ENCODE data around the gene CFDP1.

Gene CFDP1

DNA sequence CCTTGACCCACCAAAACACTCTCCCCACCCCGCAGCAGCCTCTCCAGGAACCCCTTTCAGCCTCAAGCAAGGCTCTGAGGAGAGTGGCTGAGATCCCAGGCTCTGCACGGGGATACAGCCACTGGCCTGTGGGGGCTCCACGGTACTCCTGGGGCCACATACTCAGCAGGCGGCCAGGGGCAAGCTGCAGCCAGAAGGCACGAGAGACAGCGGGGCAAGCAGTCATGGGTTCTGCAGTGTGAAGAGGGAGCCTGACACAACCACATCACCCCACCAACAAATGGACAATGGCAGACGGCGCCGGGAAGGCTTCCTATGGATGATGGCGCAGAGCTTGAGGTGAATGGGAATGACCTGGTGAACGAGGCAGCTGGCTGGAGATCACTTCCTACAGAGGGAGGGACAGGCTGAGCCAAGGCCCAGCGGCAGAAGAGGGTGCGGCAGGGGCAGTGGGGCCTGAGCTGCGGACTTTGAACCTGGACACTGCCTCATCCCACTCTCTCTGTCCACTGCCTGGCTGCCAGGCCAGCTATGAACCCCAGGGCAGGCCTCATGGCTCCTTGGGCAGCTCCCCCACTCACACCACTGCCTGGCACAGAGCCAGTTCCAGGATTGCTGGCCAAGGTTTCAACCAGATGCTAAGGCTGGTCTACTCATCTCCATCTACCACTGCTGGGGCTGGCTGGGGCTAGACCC lies 171.1 kb downstream of the CFDP1 start:
- no peak overlapping the region for H3K4me3 ChIP-seq (replicated peaks; ENCODE audit: insufficient read depth, low read length)
- H3K27ac ChIP-seq (replicated peaks): no peak overlapping the region
- H3K27me3 ChIP-seq (ENCODE audit: insufficient read depth, poor library complexity, severe bottlenecking): peaks cover 60% of the 10 kb centered on the region
- TF ChIP-seq, protein P1, sequence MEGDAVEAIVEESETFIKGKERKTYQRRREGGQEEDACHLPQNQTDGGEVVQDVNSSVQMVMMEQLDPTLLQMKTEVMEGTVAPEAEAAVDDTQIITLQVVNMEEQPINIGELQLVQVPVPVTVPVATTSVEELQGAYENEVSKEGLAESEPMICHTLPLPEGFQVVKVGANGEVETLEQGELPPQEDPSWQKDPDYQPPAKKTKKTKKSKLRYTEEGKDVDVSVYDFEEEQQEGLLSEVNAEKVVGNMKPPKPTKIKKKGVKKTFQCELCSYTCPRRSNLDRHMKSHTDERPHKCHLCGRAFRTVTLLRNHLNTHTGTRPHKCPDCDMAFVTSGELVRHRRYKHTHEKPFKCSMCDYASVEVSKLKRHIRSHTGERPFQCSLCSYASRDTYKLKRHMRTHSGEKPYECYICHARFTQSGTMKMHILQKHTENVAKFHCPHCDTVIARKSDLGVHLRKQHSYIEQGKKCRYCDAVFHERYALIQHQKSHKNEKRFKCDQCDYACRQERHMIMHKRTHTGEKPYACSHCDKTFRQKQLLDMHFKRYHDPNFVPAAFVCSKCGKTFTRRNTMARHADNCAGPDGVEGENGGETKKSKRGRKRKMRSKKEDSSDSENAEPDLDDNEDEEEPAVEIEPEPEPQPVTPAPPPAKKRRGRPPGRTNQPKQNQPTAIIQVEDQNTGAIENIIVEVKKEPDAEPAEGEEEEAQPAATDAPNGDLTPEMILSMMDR (IDR thresholded peaks at IDR 0.05; ENCODE audit: insufficient read depth, low read length): no peak
- TF ChIP-seq REST (IDR thresholded peaks at IDR 0.05; ENCODE audit: insufficient replicate concordance, low read depth) (no peak), POLR2AphosphoS5 (IDR thresholded peaks at IDR 0.05; ENCODE audit: low read depth) (no peak), GABPA (IDR thresholded peaks at IDR 0.05; ENCODE audit: low read depth) (no peak), SPI1 (IDR thresholded peaks at IDR 0.05; ENCODE audit: borderline replicate concordance, low read depth) (no peak)
- DNase-seq (ENCODE audit: low read depth in 1 of 2, low spot score in 1 of 2): no peak

DNA sequence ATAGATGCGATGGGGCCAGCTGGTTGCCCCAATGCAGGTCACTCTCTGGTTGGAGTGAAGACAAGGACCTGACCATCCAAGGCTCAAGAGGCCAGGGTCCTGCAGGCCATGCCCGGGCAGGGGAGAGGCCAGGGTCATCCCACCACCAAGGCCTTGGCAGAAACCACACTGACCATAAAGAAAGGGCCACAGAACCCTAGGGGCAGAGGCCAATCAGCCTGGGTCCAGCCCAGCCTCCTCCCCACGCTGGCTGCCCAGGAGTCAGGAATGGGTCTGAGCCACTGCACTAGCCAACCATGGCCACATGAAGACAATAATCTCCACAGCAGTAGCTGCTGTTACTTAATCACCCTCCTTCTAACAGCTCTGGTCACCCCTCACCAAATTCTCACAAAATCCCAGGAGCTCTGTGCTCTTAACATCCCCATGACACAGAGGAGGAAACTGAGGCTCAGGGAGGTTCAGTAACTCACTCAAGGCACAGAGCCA lies 171.7 kb downstream of the CFDP1 start:
- Histone ChIP-seq H3K27me3 (ENCODE audit: insufficient read depth, poor library complexity, severe bottlenecking) (peaks cover 62% of the 10 kb centered on the region), H3K27ac (replicated peaks) (no peak overlapping the region), H3K4me3 (replicated peaks; ENCODE audit: insufficient read depth, low read length) (no peak overlapping the region)
- TF ChIP-seq, protein P1 (IDR thresholded peaks at IDR 0.05; ENCODE audit: insufficient read depth, low read length): no peak
- TF ChIP-seq POLR2AphosphoS5 (IDR thresholded peaks at IDR 0.05; ENCODE audit: low read depth) (no peak), GABPA (IDR thresholded peaks at IDR 0.05; ENCODE audit: low read depth) (no peak), SPI1 (IDR thresholded peaks at IDR 0.05; ENCODE audit: borderline replicate concordance, low read depth) (no peak), REST (IDR thresholded peaks at IDR 0.05; ENCODE audit: insufficient replicate concordance, low read depth) (no peak)
- no peak for DNase-seq (ENCODE audit: low read depth in 1 of 2, low spot score in 1 of 2)

DNA sequence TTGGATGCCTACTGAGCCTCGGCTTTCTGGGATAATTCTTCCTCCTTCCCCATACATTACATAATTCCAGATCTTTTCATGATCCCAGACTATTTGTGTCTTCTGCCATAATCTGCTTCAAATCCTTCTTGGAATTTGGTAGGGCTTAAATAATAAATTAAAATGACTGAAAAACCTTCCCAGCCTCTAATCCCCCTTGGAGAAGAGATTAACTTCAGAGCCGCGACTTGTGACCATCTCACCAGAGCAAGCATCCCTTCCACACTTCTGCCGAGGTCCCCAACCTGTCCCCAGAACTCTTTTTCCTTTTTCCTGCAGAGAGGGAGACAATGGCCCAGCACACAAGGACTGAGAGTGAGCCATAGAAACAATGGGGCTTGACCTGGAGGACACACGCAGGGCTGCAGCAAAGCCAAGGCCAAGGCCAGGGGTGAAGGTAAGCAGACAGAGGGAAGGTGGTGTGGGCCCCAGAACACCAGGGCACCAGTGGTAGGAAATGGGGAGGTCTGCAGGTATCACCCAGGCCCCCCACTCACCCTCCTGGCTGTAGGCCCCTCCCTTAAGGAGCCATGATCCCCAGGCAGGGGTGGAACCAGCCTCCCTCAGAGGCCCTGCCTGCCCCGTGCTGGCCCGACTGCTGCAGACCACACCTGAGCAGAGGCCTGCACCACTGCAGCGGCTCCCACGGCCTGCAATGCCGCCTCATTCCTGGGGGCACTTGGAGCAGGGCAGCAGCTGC lies 172.3 kb downstream of the CFDP1 start:
- Histone ChIP-seq H3K27me3 (ENCODE audit: insufficient read depth, poor library complexity, severe bottlenecking) (peaks cover 59% of the 10 kb centered on the region), H3K27ac (replicated peaks) (no peak overlapping the region), H3K4me3 (replicated peaks; ENCODE audit: insufficient read depth, low read length) (no peak overlapping the region)
- TF ChIP-seq, protein P1 (IDR thresholded peaks at IDR 0.05; ENCODE audit: insufficient read depth, low read length): no peak
- TF ChIP-seq REST (IDR thresholded peaks at IDR 0.05; ENCODE audit: insufficient replicate concordance, low read depth) (no peak), POLR2AphosphoS5 (IDR thresholded peaks at IDR 0.05; ENCODE audit: low read depth) (no peak)
- DNase-seq (ENCODE audit: low read depth in 1 of 2, low spot score in 1 of 2): no peak
